A673 (cell line): ENCODE measurements around the gene PKP3. TPM values are rescaled to one million over a fixed set of nuclear protein-coding genes. Genes with fewer than 3 reads are reported as not detected.

Source experiments
- BruUV-seq: library from RNA; stranded (reverse); fragments of 400-500 nt; replicated peaks from 2 replicates; lab custom pipeline; 2021; lab: Mats Ljungman, UMichigan
- CTCF ChIA-PET: fragments of 300-600 bp; sonication (Branson Sonifier 250); formaldehyde crosslinking; loops from one replicate; lab custom pipeline; 2022; ENCODE audit warnings: antibody characterized with exemption; lab: Charles Lee
- POLR2A ChIA-PET: fragments of 300-600 bp; sonication (Branson Sonifier 250); formaldehyde crosslinking; loops from one replicate; lab custom pipeline; 2022; ENCODE audit warnings: antibody characterized with exemption; ENCODE audit not compliant: low non-redundant PET; lab: Charles Lee
- DNase-seq: peaks from one replicate; pipeline ENCODE4 v3.0.0-alpha.2; 2015; ENCODE audit warnings: low spot score
- H3K27ac ChIP-seq: fragments of 200-600 bp; sonication (generic); 2 replicates; pipeline ENCODE4 v1.5.1; 2016; ENCODE audit warnings: mixed run types, low read depth, mild to moderate bottlenecking, mixed read lengths, antibody characterized with exemption, low read length; ENCODE audit not compliant: poor library complexity, severe bottlenecking
- H3K27me3 ChIP-seq: fragments of 200-600 bp; sonication (generic); replicated peaks from 2 replicates; pipeline ENCODE4 v1.6.1; 2017; ENCODE audit warnings: mixed run types, low read depth, mild to moderate bottlenecking, mixed read lengths, antibody characterized with exemption, low read length; ENCODE audit not compliant: insufficient read depth, poor library complexity
- H3K36me3 ChIP-seq: fragments of 200-600 bp; sonication (generic); 2 replicates; pipeline ENCODE4 v1.6.1; 2016; ENCODE audit warnings: mixed run types, mild to moderate bottlenecking, mixed read lengths, antibody characterized with exemption, low read length; ENCODE audit not compliant: insufficient read depth, poor library complexity, severe bottlenecking
- H3K4me1 ChIP-seq: fragments of 200-600 bp; sonication (generic); 2 replicates; pipeline ENCODE4 v1.6.1; 2017; ENCODE audit warnings: mixed run types, mild to moderate bottlenecking, mixed read lengths, antibody characterized with exemption, low read length; ENCODE audit not compliant: insufficient read depth, poor library complexity, severe bottlenecking
- H3K4me3 ChIP-seq: fragments of 200-600 bp; sonication (generic); 2 replicates; pipeline ENCODE4 v1.5.1; 2016; ENCODE audit warnings: low read depth, mixed run types, mild to moderate bottlenecking, mixed read lengths, low read length; ENCODE audit not compliant: poor library complexity, severe bottlenecking
- H3K9me3 ChIP-seq: fragments of 200-600 bp; sonication (generic); 2 replicates; pipeline ENCODE4 v1.6.1; 2016; ENCODE audit warnings: mixed run types, low read depth, mild to moderate bottlenecking, mixed read lengths, antibody characterized with exemption, low read length; ENCODE audit not compliant: poor library complexity, severe bottlenecking
- CTCF ChIP-seq: fragments of 300-800, 200-600 bp; sonication (generic); conservative IDR thresholded peaks from 2 replicates; pipeline ENCODE4 v1.5.1; 2017; ENCODE audit warnings: low read depth, mild to moderate bottlenecking, antibody characterized with exemption, low read length, moderate library complexity, mixed read lengths
- EZH2 ChIP-seq: fragments of 200-600 bp; sonication (generic); IDR thresholded peaks from 2 replicates; pipeline ENCODE4 v1.6.1; 2017; ENCODE audit warnings: borderline replicate concordance, low read depth, mild to moderate bottlenecking, mixed read lengths, antibody characterized with exemption, low read length; ENCODE audit not compliant: poor library complexity, severe bottlenecking
- intact Hi-C: fragments of 100-400 bp; cut with micrococcal nuclease; formaldehyde crosslinking; loops from one replicate; pipeline ENCODE4 v1.10.0; 2022; ENCODE audit not compliant: unreplicated experiment
- total RNA-seq: library from RNA; stranded (reverse); gene quantifications from 2 replicates; pipeline ENCODE4 v1.2.3, GENCODE V29; 2021

Gene PKP3
- total RNA-seq, 1 experiment from 2014 or later, result not detected

GRCh38 chr11:383431-383830 is 10.6 kb upstream of the PKP3 start:
- no peak for DNase-seq
- no peaks in the 10 kb centered on the region for H3K36me3 ChIP-seq
- no peak overlapping the region for H3K4me3 ChIP-seq
- no peaks in the 10 kb centered on the region for H3K4me1 ChIP-seq
- intact Hi-C loops, result no loop called here
- ChIA-PET POLR2A (no interaction called here), CTCF (no interaction called here)
- no peaks in the 10 kb centered on the region for H3K27me3 ChIP-seq
- H3K9me3 ChIP-seq, result peaks cover 6% of the 10 kb centered on the region
- no TSS peak for BruUV-seq
- TF ChIP-seq EZH2 (no peak), CTCF (no peak)
- H3K27ac ChIP-seq, result no peak overlapping the region

DNA sequence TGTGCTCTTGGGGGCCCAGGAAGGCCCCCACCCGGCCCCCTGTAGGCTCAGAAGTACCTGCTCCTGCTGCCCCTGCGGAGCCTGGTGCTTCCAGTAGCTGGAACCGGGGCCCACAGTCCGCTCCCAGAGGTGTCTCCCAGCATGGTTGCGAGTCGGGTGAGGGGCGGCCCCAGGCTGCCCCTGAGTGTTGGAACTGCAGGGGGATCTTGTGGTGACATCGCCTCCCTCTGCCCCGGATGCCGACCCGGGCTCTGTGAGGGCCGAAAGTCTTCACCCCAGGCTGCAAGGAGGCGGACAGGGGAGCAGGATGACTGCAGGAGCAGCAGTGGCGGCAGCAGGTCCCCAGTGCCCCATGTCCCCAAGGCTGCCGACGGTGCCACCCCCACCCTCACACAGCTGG is 9.5 kb upstream of the PKP3 start:
- H3K27ac ChIP-seq, result no peak overlapping the region
- peaks cover 6% of the 10 kb centered on the region for H3K9me3 ChIP-seq
- no peak overlapping the region for H3K4me3 ChIP-seq
- no TSS peak for BruUV-seq
- TF ChIP-seq CTCF (no peak), EZH2 (no peak)
- H3K4me1 ChIP-seq, result no peaks in the 10 kb centered on the region
- H3K36me3 ChIP-seq, result no peaks in the 10 kb centered on the region
- intact Hi-C loops, result no loop called here
- no peak for DNase-seq
- no peaks in the 10 kb centered on the region for H3K27me3 ChIP-seq
- CTCF ChIA-PET, result no interaction called here
- POLR2A ChIA-PET, result no interaction called here

DNA sequence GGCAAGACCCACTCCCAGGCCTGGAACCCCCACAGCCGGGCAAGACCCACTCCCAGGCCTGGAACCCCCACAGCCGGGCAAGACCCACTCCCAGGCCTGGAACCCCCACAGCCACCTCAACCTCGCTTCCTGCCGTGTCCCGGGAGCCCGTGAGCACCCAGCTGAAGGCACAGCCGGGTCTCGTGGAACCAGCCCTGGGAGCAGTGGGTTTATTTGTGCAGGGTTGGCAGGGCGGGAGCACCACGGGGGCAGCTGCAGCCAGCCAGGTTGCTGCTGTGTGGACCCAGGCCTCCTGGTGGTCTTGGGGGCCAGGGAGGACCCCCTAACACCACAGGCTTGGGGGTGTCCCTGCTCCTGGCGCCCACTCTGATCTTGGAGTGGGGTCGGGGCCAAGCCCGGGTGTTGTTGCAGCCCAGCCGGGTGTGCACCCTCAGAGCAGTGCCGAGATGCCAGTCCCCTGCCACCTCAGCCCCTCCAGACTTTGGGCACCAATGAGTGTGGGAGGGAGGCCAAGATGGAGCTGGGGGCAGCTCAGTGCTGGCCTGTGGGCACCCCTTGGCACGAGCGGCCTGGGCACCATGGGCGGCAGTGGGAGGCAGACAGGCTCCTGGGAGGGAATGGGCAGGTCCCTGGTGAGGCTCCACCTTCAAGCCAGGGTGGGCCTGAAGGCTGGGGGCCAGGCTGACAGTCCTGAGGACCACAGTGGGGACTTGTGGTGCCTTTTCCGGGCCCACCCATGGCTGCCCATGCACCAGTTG is 8.2 kb upstream of the PKP3 start:
- H3K27me3 ChIP-seq, result no peaks in the 10 kb centered on the region
- no peak overlapping the region for H3K27ac ChIP-seq
- H3K9me3 ChIP-seq, result peaks cover 6% of the 10 kb centered on the region
- no peak overlapping the region for H3K4me3 ChIP-seq
- no peak for TF ChIP-seq EZH2
- no peak for TF ChIP-seq CTCF
- no TSS peak for BruUV-seq
- intact Hi-C loops, result no loop called here
- no peaks in the 10 kb centered on the region for H3K4me1 ChIP-seq
- H3K36me3 ChIP-seq, result no peaks in the 10 kb centered on the region
- DNase-seq, result no peak
- ChIA-PET POLR2A (no interaction called here), CTCF (no interaction called here)
